Lower lobe of right lung (tissue), 2 donors: ENCODE results near the gene ZNF580. TPM values are rescaled to one million over a fixed set of nuclear protein-coding genes. Genes with fewer than 3 reads are reported as not detected.

Source experiments
- ATAC-seq, 2 donors: fragments of 200-7000 bp; cut with Tn5 transposase; one replicate each; pipeline ENCODE4 v1.9.1; 2020 to 2022; ENCODE audit warnings: mild to moderate bottlenecking in 2 of 2, moderate library complexity in 2 of 2
- DNase-seq: peaks from one replicate; pipeline ENCODE4 v3.0.0-alpha.2; 2020
- H3K27ac ChIP-seq: fragments of 200-600 bp; one replicate; pipeline ENCODE4 v1.8.0; 2022
- H3K27me3 ChIP-seq: fragments of 200-600 bp; one replicate; pipeline ENCODE4 v1.8.0; 2022; ENCODE audit warnings: low read depth
- H3K36me3 ChIP-seq: fragments of 200-600 bp; one replicate; pipeline ENCODE4 v1.8.0; 2022; ENCODE audit warnings: mild to moderate bottlenecking
- H3K4me1 ChIP-seq: fragments of 200-600 bp; one replicate; pipeline ENCODE4 v1.8.0; 2022
- H3K4me3 ChIP-seq: fragments of 200-600 bp; one replicate; pipeline ENCODE4 v1.8.0; 2022; ENCODE audit warnings: mild to moderate bottlenecking
- H3K9me3 ChIP-seq: fragments of 200-600 bp; one replicate; pipeline ENCODE4 v1.8.0; 2022
- CTCF ChIP-seq: fragments of 200-600 bp; IDR thresholded peaks from one replicate; pipeline ENCODE4 v1.8.0; 2022; ENCODE audit warnings: antibody characterized with exemption, mild to moderate bottlenecking
- intact Hi-C: fragments of 100-400 bp; cut with DNase I; formaldehyde crosslinking; loops from one replicate; pipeline ENCODE4 v1.11.0; 2022
- total RNA-seq: library from RNA; stranded (reverse); fragmentation: NEBNext Ultra II Directional; extraction: Animal tissue kit (Norgen Biotek cat#: 25700); gene quantifications from one replicate; pipeline ENCODE4 v1.2.1, GENCODE V29; 2021
- donor health status: DM: no; HTN: yes; CAD: no; lungs with severe emphysema.

The ZNF580 gene
- total RNA-seq, 1 donor from 2014 or later: 35.2 TPM

GRCh38 chr19:55646889-55647731, 6.3 kb downstream of the ZNF580 start:
- peaks cover 45% of the 10 kb centered on the region for H3K4me1 ChIP-seq
- peaks cover 12% of the 10 kb centered on the region for H3K36me3 ChIP-seq
- DNase-seq (no peak), ATAC-seq (no peak)
- peak overlapping the region; percentile 84 for H3K27ac ChIP-seq
- peak overlapping the region; percentile 90 for H3K4me3 ChIP-seq
- intact Hi-C loops: no loop called here
- TF ChIP-seq CTCF: no peak
- H3K27me3 ChIP-seq: no peaks in the 10 kb centered on the region
- H3K9me3 ChIP-seq: no peaks in the 10 kb centered on the region

- intact Hi-C loops: no loop called here
- H3K4me3 ChIP-seq: peak within 1 kb of the TSS; percentile 90
- no peaks in the 10 kb centered on the region for H3K27me3 ChIP-seq
- peak within 1 kb of the TSS; percentile 84 for H3K27ac ChIP-seq
- H3K4me1 ChIP-seq: peaks cover 38% of the 10 kb centered on the region
- DNase-seq: peak; percentile 79
- ATAC-seq: peak; percentile 63 to 71
- TF ChIP-seq CTCF: no peak
- peaks cover 18% of the 10 kb centered on the region for H3K36me3 ChIP-seq
- H3K9me3 ChIP-seq: no peaks in the 10 kb centered on the region
Measured at GRCh38 chr19:55647732-55648584, 7.2 kb downstream of the ZNF580 start, which contains the start of gene CCDC106. Gene CCDC106 (plus strand): TSS chr19:55648212. CDS start chr19:55649047, 835 bp downstream.

- TF ChIP-seq CTCF: no peak
- H3K27ac ChIP-seq: peak overlapping the region; percentile 84
- peaks cover 18% of the 10 kb centered on the region for H3K36me3 ChIP-seq
- H3K27me3 ChIP-seq: no peaks in the 10 kb centered on the region
- ATAC-seq (no peak), DNase-seq (no peak)
- peaks cover 41% of the 10 kb centered on the region for H3K4me1 ChIP-seq
- intact Hi-C loops: no loop called here
- H3K4me3 ChIP-seq: peak overlapping the region; percentile 90
- no peaks in the 10 kb centered on the region for H3K9me3 ChIP-seq
Measured at GRCh38 chr19:55648585-55649267, 7.9 kb downstream of the ZNF580 start.

DNA sequence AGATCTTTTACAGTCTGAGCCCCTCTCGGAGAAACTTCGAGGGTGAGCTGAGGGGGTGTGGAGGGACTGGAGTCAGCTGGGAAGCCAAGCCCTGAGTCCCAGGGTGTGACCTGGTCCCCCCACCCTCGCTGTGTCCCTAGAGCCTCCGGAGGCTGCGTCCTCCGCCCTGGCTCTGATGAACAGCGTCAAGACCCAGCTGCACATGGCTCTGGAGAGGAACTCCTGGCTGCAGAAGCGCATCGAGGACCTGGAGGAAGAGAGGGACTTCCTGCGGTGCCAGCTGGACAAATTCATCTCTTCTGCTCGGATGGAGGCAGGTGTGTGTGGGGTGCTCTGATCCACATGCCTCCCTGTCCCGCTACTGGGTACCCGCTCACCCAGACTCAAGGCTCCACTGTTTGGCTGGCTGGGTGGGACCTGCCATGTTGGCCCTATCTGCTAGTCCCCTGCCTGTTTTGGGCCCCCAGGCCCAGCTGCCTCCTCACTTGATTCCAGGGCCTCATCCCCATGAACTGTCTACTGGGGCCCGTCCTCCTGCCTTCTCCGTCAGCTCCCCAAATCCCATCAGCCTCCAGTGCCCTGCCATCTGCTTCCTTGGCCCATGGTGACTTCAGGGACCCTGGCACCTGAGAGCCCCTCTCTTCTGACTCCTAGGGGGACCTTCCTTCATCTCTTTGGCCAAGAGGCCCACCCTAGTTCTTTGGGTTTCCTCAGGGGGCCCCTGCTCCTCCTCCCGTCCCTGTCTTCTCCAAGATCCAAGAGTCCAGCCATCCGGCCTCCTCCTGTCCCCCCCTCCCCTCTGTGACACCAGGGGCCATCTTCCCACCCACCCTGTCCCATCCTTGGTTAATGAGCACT, 8.7 kb downstream of the ZNF580 start:
- H3K4me3 ChIP-seq: peak overlapping the region; percentile 90
- peaks cover 35% of the 10 kb centered on the region for H3K4me1 ChIP-seq
- H3K9me3 ChIP-seq: no peaks in the 10 kb centered on the region
- intact Hi-C loops: no loop called here
- DNase-seq (no peak), ATAC-seq (no peak)
- H3K27me3 ChIP-seq: no peaks in the 10 kb centered on the region
- peak overlapping the region; percentile 84 for H3K27ac ChIP-seq
- H3K36me3 ChIP-seq: peaks cover 18% of the 10 kb centered on the region
- no peak for TF ChIP-seq CTCF
